GM12891 (cell line): Measurements from ENCODE around the gene RABEP1.

Source experiments
- POLR2A ChIP-seq: IDR thresholded peaks from 2 replicates; pipeline ENCODE4 v1.6.1; 2011; ENCODE audit warnings: low read depth, low read length, control low read depth
- POLR2AphosphoS5 ChIP-seq: IDR thresholded peaks from 2 replicates; pipeline ENCODE4 v1.6.1; 2011; ENCODE audit warnings: low read depth, low read length, control low read depth

DNA sequence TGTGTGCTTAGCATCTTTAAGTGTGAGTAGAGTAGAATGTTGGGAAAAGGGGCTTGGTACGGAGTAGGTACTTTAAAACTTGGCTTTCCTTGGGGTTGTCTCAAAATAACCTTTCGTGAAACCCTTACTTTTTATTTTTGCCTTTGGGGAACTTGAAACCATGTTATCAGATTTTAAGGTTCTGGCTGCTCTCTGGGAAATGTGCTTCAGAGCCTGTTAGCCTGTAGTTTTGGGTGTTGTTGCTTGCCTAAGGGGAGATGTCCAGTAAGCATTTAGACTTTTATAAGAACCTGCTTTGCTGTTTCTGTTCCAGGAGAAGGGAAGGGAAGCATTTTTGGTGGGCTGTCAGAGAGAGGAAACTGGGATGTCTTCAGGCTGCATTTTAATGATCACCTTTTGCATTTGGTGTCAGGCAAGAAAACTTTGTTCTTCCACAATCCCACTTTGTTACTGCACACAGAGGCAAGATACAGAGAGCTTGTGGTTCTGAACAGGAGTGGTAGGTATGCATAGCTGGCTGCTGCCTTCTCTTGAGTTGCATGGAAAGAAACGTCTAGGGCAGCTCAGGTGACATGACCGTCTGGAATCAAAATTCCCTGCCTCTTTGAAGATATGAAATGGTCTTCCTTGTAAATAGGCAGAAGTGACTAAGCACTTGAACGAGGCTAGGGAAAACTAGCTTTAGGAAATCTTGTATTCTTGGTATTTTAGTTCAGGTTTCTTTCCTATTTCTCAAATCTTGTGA lies 1.7 kb downstream of the RABEP1 start:
- no peak for TF ChIP-seq POLR2A
- TF ChIP-seq POLR2AphosphoS5, result no peak
